Ectodermal cell (in vitro differentiated cells): ENCODE results near the gene WDR27.

Experiments used
- H3K27ac ChIP-seq: 2 replicates; pipeline ENCODE4 v1.7.0; 2013; ENCODE audit warnings: mild to moderate bottlenecking, low read depth, low read length; ENCODE audit not compliant: insufficient read depth, poor library complexity, severe bottlenecking
- H3K27me3 ChIP-seq: 2 replicates; pipeline ENCODE4 v1.7.0; 2013; ENCODE audit warnings: mild to moderate bottlenecking, low read length; ENCODE audit not compliant: insufficient read depth, control insufficient read depth, poor library complexity, severe bottlenecking
- H3K36me3 ChIP-seq: one replicate; pipeline ENCODE4 v1.7.0; 2013; ENCODE audit warnings: low read length; ENCODE audit not compliant: control insufficient read depth, insufficient read depth
- H3K4me1 ChIP-seq: one replicate; pipeline ENCODE4 v1.7.0; 2013; ENCODE audit warnings: low read length; ENCODE audit not compliant: control insufficient read depth, insufficient read depth
- H3K4me3 ChIP-seq: 2 replicates; pipeline ENCODE4 v1.7.0; 2013; ENCODE audit warnings: low read depth, low read length, control low read depth; ENCODE audit not compliant: insufficient read depth
- H3K9me3 ChIP-seq: 2 replicates; pipeline ENCODE4 v1.7.0; 2013; ENCODE audit warnings: mild to moderate bottlenecking, low read length, moderate library complexity; ENCODE audit not compliant: control insufficient read depth
- WGBS, 2 experiments: methylation state at CpG; one replicate each; pipeline ENCODE4 v1.1.7; 2013; ENCODE audit warnings: missing lambda C conversion rate in 2 of 2; 5-methylcytosine and 5-hydroxymethylcytosine counted together

The WDR27 gene

DNA sequence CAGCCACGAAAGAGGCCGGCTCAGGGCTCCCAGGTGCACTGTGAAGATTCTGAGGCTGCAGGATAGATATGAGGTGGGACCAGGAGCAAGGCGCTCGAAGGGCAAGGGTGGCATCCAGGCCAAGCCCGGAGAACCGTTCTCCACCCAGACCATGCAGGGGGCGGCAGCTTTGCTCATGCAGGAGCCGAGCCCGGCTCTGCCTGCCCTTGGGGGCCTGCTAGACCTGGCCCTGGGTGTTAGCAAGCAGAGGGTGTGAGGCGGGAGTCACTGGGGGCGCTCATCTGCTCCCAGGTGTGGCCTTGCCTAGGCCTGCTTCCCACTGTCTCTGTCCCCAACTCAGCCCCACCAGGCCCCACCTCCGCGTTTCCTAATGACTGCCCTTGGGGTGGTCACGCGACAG is 59.4 kb downstream of the WDR27 start:
- H3K4me1 ChIP-seq: peaks cover 9% of the 10 kb centered on the region
- H3K36me3 ChIP-seq: no peaks in the 10 kb centered on the region
- H3K9me3 ChIP-seq: no peaks in the 10 kb centered on the region
- 93 to 95% methylated on average over 15 of the region's 15 CpGs for WGBS, 2 experiments
- H3K27ac ChIP-seq: no peak overlapping the region
- H3K27me3 ChIP-seq: no peaks in the 10 kb centered on the region
- no peak overlapping the region for H3K4me3 ChIP-seq

DNA sequence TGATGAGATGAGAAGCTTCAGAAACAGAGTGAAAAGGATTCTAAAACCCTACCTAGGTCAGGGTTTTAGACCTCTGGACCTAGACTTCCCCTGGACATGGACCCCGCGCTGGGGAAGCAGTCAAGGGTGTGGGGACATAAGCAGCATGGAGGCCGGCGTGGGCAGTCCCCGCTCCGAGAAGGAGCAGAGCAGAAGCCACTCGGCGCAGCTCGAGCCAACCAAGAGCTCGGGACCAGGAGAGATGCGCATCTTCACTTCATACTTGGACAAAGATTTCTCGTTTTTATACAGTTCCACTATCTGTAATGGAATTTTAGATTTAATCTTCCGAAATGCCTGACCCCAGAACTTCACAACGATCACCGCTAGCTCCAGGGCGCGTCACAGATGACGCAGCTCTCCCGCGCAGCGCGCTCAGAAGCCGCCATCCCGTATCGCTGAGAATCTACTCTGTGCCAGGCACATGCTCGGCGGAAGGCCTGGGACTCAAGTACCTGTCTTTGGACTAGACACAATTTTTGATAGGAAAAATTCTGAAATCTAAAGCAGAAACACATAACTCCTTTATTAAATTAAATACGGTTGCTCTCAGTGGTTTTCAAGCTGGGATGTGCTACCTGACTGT is 60.3 kb downstream of the WDR27 start:
- Histone ChIP-seq H3K4me3 (no peak overlapping the region), H3K27ac (no peak overlapping the region), H3K36me3 (no peaks in the 10 kb centered on the region), H3K9me3 (no peaks in the 10 kb centered on the region), H3K27me3 (no peaks in the 10 kb centered on the region), H3K4me1 (peaks cover 9% of the 10 kb centered on the region)
- 96% methylated on average over 28 of the region's 28 CpGs for WGBS, 2 experiments

DNA sequence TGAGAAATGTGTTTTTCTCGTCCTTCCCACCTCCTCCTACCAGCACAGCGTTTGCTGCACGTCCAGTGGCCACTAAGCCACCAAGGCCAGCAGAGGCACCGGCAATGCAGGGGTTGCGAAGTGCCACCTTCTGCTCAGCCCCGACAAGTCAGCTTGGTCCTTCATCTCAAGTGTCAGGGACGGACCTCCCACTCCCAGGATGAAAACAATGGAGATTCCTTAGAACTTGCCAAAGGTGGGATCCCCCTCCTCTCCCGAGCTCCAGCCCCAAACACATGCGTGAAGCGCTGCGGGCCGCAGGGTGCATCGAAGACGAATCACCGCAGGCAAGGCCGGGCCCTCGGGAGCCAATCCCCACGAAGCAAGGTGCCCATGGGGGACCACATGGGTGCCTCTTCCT is 60.8 kb downstream of the WDR27 start:
- Histone ChIP-seq H3K27ac (no peak overlapping the region), H3K27me3 (no peaks in the 10 kb centered on the region), H3K4me1 (peaks cover 9% of the 10 kb centered on the region), H3K4me3 (no peak overlapping the region), H3K9me3 (no peaks in the 10 kb centered on the region), H3K36me3 (no peaks in the 10 kb centered on the region)
- WGBS, 2 experiments: 90 to 92% methylated on average over 18 of the region's 18 CpGs

DNA sequence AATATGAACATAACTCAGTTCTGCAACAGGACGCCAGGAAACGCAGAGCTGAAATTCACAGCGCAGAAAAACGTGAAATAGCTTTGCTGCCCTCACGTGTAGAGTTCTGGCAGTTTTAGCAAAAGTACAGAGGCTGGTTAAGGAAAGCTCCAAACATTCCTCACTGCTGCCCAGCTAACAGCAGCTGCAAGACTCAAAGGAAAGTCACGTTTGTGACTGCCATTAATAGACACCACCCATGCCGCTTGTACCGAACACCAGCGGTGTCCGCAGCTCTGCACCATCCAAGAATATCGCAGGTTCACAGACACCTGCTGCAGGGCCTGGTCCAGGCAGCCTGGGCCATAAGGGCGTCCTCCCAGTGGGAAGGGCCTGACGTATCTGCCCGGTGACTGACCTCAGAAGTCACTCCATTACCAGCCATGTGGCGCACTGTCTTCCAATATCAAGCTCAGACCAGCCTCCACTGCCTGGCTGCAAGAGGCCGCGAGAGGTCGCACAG is 61.4 kb downstream of the WDR27 start:
- Histone ChIP-seq H3K27me3 (no peaks in the 10 kb centered on the region), H3K4me1 (peaks cover 9% of the 10 kb centered on the region), H3K4me3 (no peak overlapping the region), H3K27ac (no peak overlapping the region), H3K9me3 (no peaks in the 10 kb centered on the region), H3K36me3 (no peaks in the 10 kb centered on the region)
- WGBS, 2 experiments: 93% methylated on average over 18 of the region's 18 CpGs

DNA sequence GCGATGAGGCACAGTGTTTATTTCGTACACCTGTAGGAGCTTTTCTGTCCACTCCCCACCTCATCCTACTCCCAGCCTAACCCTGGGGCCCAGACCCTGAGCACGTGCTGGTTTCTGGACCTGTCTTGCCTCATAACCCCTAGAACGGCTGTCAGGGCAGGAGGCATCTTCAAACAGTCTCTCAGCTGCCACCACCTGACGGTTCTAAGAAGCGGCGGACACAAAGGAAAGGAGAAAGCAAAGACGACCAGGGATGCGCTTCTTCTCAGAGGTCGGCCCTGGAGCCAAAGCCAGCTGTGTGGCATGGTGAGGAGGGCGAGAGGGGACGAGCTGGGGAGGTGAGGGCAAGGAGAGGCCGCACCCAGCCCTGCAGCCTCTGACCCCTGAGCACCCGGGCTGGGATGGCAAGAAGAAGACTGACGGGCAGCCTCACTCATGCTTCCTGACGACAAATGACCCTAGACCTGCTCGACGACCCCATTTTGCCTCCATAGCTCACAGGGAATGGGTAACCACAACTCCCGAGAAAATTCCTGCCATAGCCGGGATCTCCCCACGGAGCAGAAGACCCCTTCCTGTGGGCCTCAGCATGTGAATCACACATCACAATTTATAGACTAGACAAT is 62.1 kb downstream of the WDR27 start:
- peaks cover 9% of the 10 kb centered on the region for H3K4me1 ChIP-seq
- no peaks in the 10 kb centered on the region for H3K27me3 ChIP-seq
- no peaks in the 10 kb centered on the region for H3K9me3 ChIP-seq
- H3K4me3 ChIP-seq: no peak overlapping the region
- WGBS, 2 experiments: 88% methylated on average over 21 of the region's 21 CpGs
- H3K27ac ChIP-seq: no peak overlapping the region
- no peaks in the 10 kb centered on the region for H3K36me3 ChIP-seq

DNA sequence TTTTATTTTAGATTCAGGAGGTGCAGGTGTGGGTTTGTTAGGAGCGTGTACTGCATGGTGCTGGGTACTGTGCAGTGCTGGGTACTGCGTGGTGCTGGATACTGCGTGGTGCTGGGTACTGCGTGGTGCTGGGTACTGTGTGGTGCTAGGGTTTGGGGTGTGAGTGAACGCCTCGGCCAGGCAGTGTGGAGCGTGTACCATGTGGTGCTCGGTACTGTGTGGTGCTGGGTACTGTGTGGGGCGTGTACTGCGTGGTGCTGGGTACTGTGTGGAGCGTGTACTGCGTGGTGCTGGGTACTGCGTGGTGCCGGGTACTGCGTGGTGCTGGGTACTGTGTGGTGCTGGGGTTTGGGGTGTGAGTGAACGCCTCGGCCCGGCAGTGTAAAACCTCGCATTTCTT is 62.9 kb downstream of the WDR27 start:
- peaks cover 9% of the 10 kb centered on the region for H3K4me1 ChIP-seq
- 96 to 97% methylated on average over 19 of the region's 19 CpGs for WGBS, 2 experiments
- no peaks in the 10 kb centered on the region for H3K36me3 ChIP-seq
- H3K4me3 ChIP-seq: no peak overlapping the region
- H3K27ac ChIP-seq: no peak overlapping the region
- no peaks in the 10 kb centered on the region for H3K27me3 ChIP-seq
- H3K9me3 ChIP-seq: no peaks in the 10 kb centered on the region

DNA sequence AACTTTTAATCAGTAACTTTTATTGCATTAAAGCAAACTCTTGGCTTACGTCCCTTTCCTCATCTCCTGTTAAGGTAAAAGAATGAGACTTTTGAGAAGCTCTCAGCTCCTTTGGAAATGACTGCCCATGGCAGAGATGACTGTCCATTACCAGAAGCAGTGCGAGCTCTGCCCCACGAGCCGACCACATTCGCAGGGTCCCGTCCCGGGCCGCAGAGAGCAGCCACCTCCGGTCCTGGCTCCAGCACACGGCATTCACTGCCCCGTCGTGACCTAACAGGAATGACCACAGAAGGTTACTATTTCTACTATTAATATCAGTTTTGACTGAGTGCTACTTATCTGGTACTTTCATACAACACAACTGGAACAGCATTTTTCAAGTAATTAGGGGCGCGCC is 63.4 kb downstream of the WDR27 start:
- no peaks in the 10 kb centered on the region for H3K27me3 ChIP-seq
- H3K4me3 ChIP-seq: no peak overlapping the region
- H3K4me1 ChIP-seq: peaks cover 9% of the 10 kb centered on the region
- WGBS, 2 experiments: 95 to 96% methylated on average over 14 of the region's 14 CpGs
- no peak overlapping the region for H3K27ac ChIP-seq
- H3K36me3 ChIP-seq: no peaks in the 10 kb centered on the region
- no peaks in the 10 kb centered on the region for H3K9me3 ChIP-seq

DNA sequence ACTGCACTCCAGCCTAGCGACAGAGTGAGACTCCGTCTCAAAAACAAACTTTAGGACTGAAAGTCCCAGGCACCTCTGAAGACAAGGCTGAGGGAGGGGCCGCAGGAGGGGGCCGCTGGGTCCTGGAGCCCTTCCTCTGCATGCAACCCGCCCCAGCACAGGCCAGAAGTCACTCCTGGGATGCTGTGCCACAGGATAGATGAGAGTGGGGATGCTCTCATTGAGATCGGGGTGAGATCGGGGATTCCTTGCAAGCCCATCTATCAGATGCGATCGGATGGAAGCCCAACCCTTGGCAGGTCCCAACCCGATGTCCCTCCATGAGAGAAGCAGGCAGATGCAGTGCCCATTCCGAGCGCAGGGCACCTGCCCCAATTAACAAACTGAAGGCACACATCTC is 66.5 kb downstream of the WDR27 start:
- WGBS, 2 experiments: 95 to 98% methylated on average over 12 of the region's 12 CpGs
- Histone ChIP-seq H3K9me3 (no peaks in the 10 kb centered on the region), H3K4me1 (no peaks in the 10 kb centered on the region), H3K36me3 (no peaks in the 10 kb centered on the region), H3K27me3 (no peaks in the 10 kb centered on the region), H3K4me3 (no peak overlapping the region), H3K27ac (no peak overlapping the region)

DNA sequence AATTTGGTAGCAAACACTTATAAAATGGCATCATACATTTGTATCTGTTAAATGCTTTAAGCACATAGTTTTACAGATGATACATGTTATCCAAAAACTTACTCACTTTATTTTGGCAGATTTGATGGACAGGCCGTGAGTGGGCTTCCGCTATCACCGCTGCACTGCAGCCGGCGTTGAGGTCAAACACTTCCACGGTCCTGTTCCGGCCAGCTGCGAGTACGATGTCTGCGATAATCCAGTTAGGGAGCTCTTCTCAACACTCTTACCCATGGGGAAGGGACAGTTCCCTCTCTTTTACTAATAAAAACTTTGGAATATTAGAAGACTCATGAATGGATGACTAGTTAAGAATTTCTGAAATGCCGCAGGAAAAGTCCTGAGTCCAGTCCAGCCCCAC is 69.0 kb downstream of the WDR27 start:
- Histone ChIP-seq H3K27ac (no peak overlapping the region), H3K27me3 (no peaks in the 10 kb centered on the region), H3K4me3 (no peak overlapping the region), H3K4me1 (no peaks in the 10 kb centered on the region), H3K9me3 (no peaks in the 10 kb centered on the region), H3K36me3 (no peaks in the 10 kb centered on the region)
- 97% methylated on average over 11 of the region's 11 CpGs for WGBS, 2 experiments

DNA sequence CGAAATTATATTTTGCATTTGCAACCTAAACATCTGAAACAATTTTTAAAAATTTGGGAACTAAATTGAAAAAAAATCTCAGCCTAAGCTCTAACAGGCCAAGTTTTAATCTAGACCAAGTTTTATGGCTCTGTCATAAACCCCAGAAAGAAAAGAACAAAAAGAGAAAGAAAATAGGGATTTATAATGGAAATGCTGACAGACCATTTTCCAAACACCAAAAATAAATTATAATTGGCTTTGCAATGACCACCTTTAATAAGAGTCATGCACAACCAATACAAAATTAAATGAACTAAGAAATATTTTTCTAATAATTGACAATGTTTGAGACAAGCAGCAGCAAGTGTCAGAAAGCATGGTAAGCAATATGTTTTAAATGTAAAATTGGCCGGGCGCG is 72.6 kb downstream of the WDR27 start:
- Histone ChIP-seq H3K36me3 (peaks cover 2% of the 10 kb centered on the region), H3K4me1 (no peaks in the 10 kb centered on the region), H3K27me3 (no peaks in the 10 kb centered on the region), H3K27ac (no peak overlapping the region), H3K4me3 (no peak overlapping the region), H3K9me3 (no peaks in the 10 kb centered on the region)
- WGBS, 2 experiments: 67 to 73% methylated on average over 3 to 4 of the region's 4 CpGs
